GM18505 (cell line): ENCODE data around the gene PDIA4.
"Not testable (repeated sequence)": the region's sequence is repeated elsewhere in the genome, so short reads cannot be mapped to it uniquely, and the experiment has no call there.

ENCODE experiments used
- ATAC-seq: cut with Tn5 transposase; IDR thresholded peaks from one replicate; pipeline ENCODE4 v1.9.1; 2021; ENCODE audit not compliant: unreplicated experiment
- POLR2A ChIP-seq: IDR thresholded peaks from 4 replicates; pipeline ENCODE4 v1.6.1; 2011; ENCODE audit warnings: borderline replicate concordance; ENCODE audit not compliant: insufficient read depth, insufficient read length; ENCODE audit errors: extremely low read depth

Gene PDIA4

DNA sequence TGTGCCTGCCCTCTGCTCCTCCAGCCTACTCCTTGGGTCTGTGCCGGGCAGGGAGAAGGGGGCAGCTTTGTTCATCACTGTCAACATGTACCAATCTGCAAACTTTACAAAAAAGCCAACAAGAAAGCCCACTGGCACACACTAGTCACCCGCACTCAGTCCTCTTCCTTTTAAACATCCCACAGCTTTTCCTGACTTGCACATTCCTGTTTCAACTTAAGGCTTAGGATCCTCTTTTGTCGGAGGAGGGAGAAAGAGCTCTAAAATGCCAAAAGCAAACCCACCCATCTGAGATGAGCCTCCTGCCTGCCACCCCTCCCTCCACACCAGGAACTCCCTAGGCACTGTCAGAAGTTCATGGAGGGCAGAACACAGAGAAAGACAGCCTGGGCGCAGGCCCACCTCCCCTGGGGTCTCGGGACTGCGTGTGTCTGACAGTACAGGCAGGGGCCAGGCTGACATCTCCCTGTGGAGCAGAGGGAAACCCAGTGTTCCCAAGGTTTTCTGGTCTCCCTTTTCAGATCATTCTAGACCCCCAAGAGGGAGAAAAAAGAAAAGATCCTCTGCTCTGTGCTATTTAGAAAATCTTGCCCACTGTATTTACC is 5.4 kb downstream of the PDIA4 start:
- no peak for ATAC-seq
- no peak for TF ChIP-seq POLR2A

DNA sequence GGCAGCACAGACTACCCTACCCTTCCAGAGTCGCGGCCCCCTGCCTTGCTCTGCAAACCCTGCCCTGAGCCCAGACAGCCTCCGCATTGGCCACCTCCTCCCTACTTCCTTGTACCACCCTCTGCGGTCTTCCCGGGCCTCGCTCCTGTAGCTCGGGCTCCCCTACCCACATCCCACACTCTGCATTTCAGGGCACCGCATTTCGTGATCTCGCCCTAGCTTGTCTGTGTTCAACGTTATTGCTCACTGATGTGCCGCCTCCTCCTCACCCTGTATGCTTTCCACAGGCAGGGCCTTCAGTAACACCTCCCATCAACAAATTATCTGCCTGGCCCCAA is 6.6 kb downstream of the PDIA4 start:
- peak; percentile 44 for ATAC-seq
- no peak for TF ChIP-seq POLR2A

GRCh38 chr7:149020483-149020882 is 7.8 kb downstream of the PDIA4 start:
- ATAC-seq: no peak
- no peak for TF ChIP-seq POLR2A

DNA sequence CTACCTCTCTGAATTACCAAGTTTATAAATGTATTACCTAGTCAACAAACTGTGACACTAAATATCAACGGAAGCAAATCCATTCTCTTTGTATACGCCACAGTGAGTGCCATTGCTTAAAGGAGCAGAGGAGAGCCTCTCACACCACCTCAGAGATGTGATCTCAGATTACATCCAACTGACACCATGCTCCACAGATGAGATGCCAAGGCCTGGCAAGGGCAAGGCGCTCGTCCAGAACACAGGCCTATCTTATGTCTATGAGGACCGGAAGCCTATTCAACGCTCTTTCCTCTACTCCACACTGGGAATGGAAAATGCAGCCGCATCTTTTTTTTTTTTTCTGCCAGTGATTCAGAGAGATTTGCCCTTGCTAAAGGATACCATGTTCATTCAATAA is 11.4 kb downstream of the PDIA4 start:
- TF ChIP-seq POLR2A: no peak
- no peak for ATAC-seq

DNA sequence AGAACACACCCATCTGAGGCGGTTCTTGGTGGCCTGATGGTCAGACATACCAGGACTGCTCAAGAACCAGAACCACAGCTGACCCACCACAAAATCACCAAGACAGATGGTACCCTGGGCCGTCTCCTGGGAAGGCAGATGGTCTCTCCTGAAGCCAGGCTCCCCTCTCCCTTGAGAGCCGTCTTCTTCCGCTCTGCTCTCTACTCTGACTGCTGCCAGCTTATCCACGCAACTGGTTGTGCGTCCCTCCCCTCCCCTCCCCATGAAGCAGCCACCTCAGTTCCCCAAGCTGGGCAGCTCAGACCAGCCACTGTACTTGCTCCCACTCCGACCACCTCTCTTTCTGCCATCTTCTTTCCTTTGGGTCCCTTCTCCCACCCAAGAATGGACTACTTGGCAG is 14.0 kb downstream of the PDIA4 start:
- TF ChIP-seq POLR2A: no peak
- ATAC-seq: no peak

DNA sequence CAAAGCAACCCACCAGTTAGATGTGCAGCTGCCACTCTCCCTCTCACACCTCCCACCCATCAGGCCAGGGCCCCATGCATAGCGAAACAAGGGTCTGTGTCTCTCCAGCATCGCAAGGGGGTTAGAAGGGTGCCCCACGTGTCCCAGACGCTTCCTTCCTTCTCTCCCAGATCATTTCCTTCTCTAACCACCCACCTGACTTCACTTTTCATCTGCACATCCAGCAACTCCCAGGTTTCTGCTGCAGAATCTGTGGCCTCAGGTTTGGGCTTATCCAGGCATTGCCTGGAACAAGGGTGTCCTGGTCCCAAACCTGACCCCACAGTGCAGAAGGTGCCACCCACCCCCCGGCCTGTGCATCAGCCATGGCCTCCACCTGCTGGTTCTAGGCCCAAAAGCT is 14.4 kb downstream of the PDIA4 start:
- no peak for ATAC-seq
- no peak for TF ChIP-seq POLR2A

DNA sequence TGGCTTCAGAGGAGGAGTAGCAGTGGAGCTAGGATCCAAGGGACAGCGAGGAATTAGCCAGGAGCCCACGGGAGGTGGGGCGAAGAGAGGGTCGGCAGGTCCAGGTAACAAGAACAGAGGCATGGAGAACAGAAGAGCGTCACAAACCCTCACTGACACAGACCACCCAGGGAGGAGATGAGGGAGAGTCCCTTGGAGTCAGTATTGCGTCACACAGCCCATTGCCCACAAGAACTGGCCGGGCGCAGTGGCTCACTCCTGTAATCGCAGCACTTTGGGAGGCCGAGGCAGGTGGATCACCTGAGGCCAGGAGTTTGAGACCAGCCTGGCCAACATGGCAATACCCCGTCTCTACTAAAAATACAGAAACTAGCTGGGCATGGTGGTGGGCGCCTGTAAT is 15.6 kb downstream of the PDIA4 start:
- ATAC-seq: not testable (repeated sequence)

GRCh38 chr7:149011491-149011890 is 16.8 kb downstream of the PDIA4 start:
- no peak for ATAC-seq

DNA sequence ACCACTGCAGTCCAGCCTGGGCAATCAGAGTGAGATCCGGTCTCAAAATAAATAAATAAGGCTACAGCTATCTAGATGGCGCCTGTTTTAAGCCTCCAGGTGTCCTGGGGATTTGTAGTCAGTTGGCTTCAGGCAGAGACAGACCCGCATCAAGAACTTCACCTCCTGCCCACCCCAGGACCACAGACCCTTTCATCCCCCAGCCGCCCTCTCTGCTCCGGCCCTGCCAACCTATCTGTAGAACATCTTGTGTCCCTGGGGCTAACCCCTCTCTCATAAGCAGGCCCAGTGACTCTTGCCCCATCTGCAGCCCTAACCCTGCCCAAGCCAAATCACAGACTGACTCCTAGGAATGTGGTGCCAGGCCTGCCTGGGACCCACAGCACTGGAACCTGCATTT is 17.9 kb downstream of the PDIA4 start:
- ATAC-seq: no peak
- no peak for TF ChIP-seq POLR2A

More at GRCh38 chr7:149011491-149011890, 16.8 kb downstream of the PDIA4 start:
- no peak for TF ChIP-seq POLR2A

DNA sequence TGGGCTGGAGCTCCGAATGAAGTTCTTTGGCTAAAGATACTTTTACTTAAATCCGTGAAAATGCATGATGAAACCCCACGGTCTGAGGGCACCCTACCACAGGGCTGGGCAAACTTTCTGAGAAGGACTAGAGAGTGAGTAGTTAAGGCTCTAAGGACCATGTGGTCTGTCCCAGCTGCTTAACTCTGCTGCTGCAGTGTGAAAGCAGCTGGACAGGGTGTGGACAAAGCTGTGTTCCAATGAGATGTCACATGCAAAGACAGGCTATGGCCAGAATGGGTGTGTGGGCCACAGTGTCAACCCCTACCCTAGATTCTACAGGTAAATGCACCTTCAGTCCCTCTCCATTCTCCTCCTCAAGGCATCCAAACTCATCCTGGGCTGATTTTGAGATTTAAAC is 18.8 kb downstream of the PDIA4 start:
- no peak for TF ChIP-seq POLR2A
- no peak for ATAC-seq

DNA sequence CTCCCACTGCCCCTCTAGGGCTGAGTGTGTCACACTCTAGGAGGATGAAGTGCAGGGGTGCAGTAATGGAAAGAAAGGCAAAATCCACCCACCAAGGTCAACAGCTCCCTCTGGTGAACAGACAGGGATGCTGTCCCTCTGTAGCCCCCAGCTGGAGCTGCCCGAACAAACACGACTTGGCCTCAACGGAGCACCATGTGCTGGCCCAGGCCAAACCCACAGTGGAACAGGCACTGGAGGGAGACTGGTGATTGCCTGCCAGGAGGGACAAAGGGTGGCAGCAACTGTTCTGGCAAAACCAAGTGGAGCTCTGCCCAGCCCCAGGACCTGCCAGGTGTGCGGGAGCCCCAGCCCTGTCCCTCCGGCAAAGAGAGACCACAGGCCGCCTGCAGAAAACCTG is 20.7 kb downstream of the PDIA4 start:
- ATAC-seq: no peak
- TF ChIP-seq POLR2A: no peak

DNA sequence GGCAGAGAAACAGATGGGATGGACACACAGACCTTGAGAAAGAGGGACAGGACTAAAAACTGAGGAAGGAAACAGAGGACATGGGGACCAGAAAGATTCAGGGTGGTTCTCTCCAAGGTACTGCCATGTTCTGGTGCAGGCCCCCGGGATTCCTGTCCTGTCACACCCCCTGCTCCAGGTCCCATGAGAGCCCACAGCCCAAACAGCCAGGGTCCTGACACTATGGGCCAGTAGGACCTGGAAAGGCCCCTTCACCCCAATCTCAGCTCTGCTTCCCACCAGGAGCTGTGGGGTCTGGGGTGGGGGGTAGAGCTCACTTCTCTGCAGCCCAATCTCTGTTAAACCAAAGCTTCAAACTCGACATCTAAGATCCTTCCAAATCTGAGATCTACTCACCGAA is 21.2 kb downstream of the PDIA4 start:
- TF ChIP-seq POLR2A: no peak
- no peak for ATAC-seq

GRCh38 chr7:149006345-149006725 is 22.0 kb downstream of the PDIA4 start:
- TF ChIP-seq POLR2A: no peak
- ATAC-seq: no peak

- TF ChIP-seq POLR2A: no peak
Observed at GRCh38 chr7:149005427-149006344, 22.6 kb downstream of the PDIA4 start.

More at GRCh38 chr7:149005427-149006344, 22.6 kb downstream of the PDIA4 start:
- ATAC-seq: peak; percentile 68
